ENCODE measurements around the gene MYO5A.

MYO5A gene

GRCh38 chr15:52528564-52529340 is at the start of gene MYO5A (continued):
- TF ChIP-seq KLF17 (tag by site-specific recombination; IDR thresholded peaks at IDR 0.05), result no peak
- TF ChIP-seq ZNF10 (tag by site-specific recombination; IDR thresholded peaks at IDR 0.05), result 0 out of 2 replicates have a peak, but pooled peaks have one; percentile 18
- no peak for TF ChIP-seq ZNF354C (tag by site-specific recombination; IDR thresholded peaks at IDR 0.05; ENCODE audit: borderline replicate concordance, low read depth)
- 0 out of 2 replicates have a peak, but pooled peaks have one; percentile 33 for TF ChIP-seq ZSCAN30 (tag by site-specific recombination; IDR thresholded peaks at IDR 0.05)
- TF ChIP-seq KLF1 (tag by site-specific recombination; IDR thresholded peaks at IDR 0.05), result no peak
- 0 out of 2 replicates have a peak, but pooled peaks have one; percentile 1 for TF ChIP-seq ZXDB (tag by site-specific recombination; IDR thresholded peaks at IDR 0.05)
- TF ChIP-seq ZNF311 (tag by site-specific recombination; IDR thresholded peaks at IDR 0.05; ENCODE audit: borderline replicate concordance), result no peak

GRCh38 chr15:52576692-52577091 is 48.0 kb upstream of the MYO5A start:
- no peak overlapping the region for H3K4me3 ChIP-seq (ENCODE audit: low read depth, low read length)
- H3K36me3 ChIP-seq (ENCODE audit: control insufficient read depth in 2 of 2, insufficient read depth in 1 of 2, low read length in 2 of 2), result no peaks in the 10 kb centered on the region; a peak in 1 of 3 replicates
- TF ChIP-seq ZNF350 (tag by site-specific recombination; IDR thresholded peaks at IDR 0.05), result no peak
- no peak for TF ChIP-seq ZNF585B (tag by site-specific recombination; IDR thresholded peaks at IDR 0.05)
- TF ChIP-seq ZNF529 (tag by site-specific recombination; IDR thresholded peaks at IDR 0.05; ENCODE audit: insufficient replicate concordance), result no peak
- TF ChIP-seq ZNF791 (tag by site-specific recombination; IDR thresholded peaks at IDR 0.05), result no peak
- TF ChIP-seq ZNF223 (tag by site-specific recombination; IDR thresholded peaks at IDR 0.05), result no peak
- no peak for TF ChIP-seq ZBTB11 (tag by site-specific recombination; conservative IDR thresholded peaks at IDR 0.05; ENCODE audit: low read depth)
- no peak for TF ChIP-seq ZNF704 (tag by site-specific recombination; IDR thresholded peaks at IDR 0.05)
- TF ChIP-seq ZNF561 (tag by site-specific recombination; IDR thresholded peaks at IDR 0.05; ENCODE audit: borderline replicate concordance), result no peak
- no peak for TF ChIP-seq ZNF830 (tag by site-specific recombination; IDR thresholded peaks at IDR 0.05; ENCODE audit: low read depth)
- TF ChIP-seq ZNF621 (tag by site-specific recombination; IDR thresholded peaks at IDR 0.05), result no peak
- TF ChIP-seq ZNF701 (tag by site-specific recombination; IDR thresholded peaks at IDR 0.05), result no peak
- TF ChIP-seq SCRT1 (tag by site-specific recombination; IDR thresholded peaks at IDR 0.05; ENCODE audit: borderline replicate concordance), result no peak
- no peak for TF ChIP-seq ZNF23 (tag by site-specific recombination; IDR thresholded peaks at IDR 0.05; ENCODE audit: borderline replicate concordance)
- ChIA-PET POLR2A (no interaction called here), CTCF (no interaction called here)
- no peak overlapping the region for H3K27ac ChIP-seq (ENCODE audit: extremely low read depth, low read depth, low read length)
- H3K4me1 ChIP-seq (ENCODE audit: control insufficient read depth, insufficient read depth, low read length), result no peaks in the 10 kb centered on the region
- no peaks in the 10 kb centered on the region for H3K9me3 ChIP-seq (ENCODE audit: control insufficient read depth, insufficient read depth, low read depth, low read length)

Data from HEK293 (cell line).